Myocyte (in vitro differentiated cells): Measurements from ENCODE around the gene ABCA3. TPM values are rescaled to one million over a fixed set of nuclear protein-coding genes. Genes with fewer than 3 reads are reported as not detected.

Source experiments
- DNase-seq: peaks from one replicate; pipeline ENCODE4 v3.0.0-alpha.2; 2012; ENCODE audit warnings: low read depth
- microRNA counts: library from miRNA; unstranded; fragments of <30 nt; microRNA quantifications from one replicate; lab custom pipeline; 2016
- microRNA-seq: library from miRNA; unstranded; fragments of <30 nt; microRNA quantifications from one replicate; pipeline ENCODE4, GENCODE V29; 2016
- total RNA-seq: library from RNA; depleted of rRNA; stranded (reverse); fragments of >200 nt; gene quantifications from 2 replicates; pipeline ENCODE4 v1.2.3, GENCODE V29; 2014

ABCA3 gene
- total RNA-seq, 1 donor from 2014 or later = 7.0 TPM

DNA sequence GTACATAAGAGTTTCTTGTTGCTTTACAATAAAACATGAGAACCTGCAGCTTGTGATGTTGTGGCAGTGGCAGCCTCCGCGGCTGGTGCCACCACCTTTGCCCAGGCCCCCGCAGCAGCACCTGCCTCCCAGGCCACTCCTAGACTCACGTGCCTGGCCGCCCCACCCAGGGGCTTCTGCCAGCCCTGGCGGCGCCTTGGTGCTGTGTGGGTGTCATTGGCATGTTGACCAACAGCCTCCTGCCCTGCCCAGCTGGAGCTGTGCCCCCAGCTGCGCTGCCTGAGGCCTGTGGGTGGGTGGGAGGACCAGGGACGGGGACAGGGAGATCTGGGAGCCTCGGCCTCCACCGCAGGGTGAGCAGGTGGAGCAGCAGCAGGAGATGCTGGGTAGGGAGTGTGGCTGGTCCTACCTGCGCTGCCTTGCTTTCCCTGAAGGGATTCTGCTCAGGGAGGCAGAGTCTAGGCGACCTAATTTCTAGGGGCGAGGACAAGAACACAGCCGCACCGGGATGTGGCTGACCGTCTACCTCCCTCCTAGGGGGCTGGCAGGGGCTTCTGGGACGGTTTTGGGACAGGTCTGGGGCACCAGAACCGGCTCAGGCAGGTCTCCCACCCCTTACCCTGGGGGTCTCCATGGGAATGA, 104.7 kb downstream of the ABCA3 start:
- no peak for DNase-seq

DNA sequence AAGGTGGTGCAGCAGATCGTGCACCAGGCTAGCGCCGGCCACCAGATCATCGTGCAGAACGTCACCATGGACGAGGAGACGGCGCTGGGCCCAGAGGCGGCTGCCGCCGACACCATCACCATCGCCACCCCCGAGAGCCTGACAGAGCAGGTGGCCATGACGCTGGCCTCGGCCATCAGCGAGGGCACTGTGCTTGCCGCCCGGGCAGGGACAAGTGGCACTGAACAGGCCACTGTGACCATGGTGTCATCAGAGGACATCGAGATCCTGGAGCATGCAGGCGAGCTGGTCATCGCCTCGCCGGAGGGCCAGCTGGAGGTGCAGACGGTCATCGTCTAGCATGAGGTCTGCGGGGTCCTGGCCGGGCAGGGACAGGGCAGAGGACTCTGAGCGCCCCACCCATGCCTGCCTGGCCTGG, 105.3 kb downstream of the ABCA3 start:
- DNase-seq = no peak

- DNase-seq = no peak
Observed at GRCh38 chr16:2234813-2235170, 105.7 kb downstream of the ABCA3 start.

- no peak for DNase-seq
Observed at GRCh38 chr16:2233872-2234812, 106.4 kb downstream of the ABCA3 start.

- DNase-seq = no peak
Observed at GRCh38 chr16:2233046-2233775, 107.3 kb downstream of the ABCA3 start.

GRCh38 chr16:2232094-2232990, 108.2 kb downstream of the ABCA3 start:
- DNase-seq = no peak

DNA sequence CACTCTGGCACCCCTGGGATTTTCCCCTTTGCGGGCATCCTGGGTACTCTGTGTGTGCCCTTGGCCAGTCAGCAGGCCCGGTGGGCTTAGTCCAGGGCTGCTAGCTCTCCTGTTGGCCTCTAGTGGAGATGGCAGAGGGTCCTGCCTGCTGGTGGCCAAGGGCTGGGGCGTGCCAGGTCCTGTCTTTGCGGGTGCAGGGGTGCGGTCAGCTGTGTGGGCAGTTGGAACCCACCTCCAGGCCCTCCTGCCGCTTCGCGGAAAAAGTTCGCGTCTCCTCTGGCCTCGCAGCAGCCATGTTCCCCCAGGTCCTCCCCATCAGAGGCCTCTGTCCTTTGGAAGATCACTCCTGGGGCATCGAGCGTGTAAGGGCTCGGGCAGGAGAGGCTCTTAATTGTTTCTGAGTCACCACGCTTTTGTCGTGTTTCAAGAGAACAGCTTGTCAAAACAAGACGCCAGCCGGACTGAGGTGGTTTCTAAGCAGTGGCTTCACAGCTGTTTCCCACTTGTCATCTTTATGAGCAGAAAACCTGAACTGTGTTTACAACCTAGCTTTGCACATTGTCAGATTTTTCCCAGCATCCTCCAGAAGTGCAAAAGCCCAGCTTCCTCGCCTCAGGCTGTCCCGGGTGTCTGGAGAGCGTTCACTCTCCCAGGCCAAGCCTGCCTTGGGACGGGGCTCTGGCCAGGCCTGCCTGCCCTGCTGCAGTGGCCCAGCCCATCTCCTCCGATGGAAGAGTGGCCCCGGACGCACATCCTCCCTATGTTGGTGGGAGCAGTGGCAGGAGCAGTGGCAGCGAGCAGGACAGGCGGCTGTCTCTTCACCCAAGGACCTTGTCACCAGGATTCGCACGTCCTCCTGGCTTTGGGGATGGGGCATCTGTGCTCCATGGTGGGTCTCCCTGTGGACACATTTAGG, 109.3 kb downstream of the ABCA3 start:
- DNase-seq = peak; percentile 94

- no peak for DNase-seq
Observed at GRCh38 chr16:2230376-2230775, 110.2 kb downstream of the ABCA3 start.

DNA sequence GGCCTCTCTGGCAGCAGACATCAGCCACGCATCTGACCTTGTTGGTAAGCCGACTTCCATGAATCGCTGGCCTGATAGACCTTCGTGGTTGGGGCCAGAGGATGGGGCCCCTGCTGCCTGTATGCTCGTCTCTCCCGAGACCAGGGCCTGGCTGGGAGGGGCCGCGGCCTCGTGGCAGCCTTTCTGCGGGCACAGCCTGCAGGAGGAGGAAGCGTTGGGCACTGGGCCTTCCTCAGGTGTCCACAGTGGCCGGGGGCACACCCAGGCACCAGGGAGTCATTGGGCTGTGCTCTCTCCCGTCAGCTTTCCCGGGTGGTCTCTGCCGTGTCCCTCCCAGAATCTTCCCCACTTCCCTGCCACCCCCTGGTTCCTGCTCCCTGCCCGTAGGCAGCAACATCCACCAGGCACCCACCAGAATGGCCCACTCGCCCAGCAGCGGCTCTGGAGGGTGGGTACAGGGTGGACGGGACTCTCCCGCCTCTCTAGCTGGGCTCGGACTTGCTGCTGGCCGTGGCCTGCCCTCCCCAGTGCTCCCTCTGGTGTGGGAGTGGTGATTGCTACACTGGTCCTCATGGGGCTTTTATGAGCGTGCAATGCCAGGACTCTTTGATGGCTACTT, 110.8 kb downstream of the ABCA3 start:
- DNase-seq = no peak

DNA sequence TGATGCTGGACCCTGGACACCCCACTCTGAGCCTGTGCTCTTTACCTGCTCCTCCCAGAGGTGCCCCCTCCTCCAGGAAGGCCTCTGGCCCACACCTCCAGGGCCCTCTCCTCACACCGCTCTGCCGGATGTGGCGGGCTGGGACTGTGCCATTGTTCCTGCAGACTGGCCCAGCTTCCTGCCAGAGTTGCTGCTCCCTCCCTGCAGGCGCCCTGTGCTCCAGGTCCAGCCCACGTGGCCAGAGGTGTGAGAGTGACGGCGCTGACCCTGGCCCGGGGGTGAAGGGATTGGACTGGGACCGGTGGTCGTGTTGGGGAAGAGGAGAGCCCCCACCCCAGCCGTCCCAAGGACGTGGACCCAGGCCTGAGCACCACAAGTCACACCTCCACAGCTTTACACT, 111.4 kb downstream of the ABCA3 start:
- no peak for DNase-seq

GRCh38 chr16:2228161-2228824, 112.2 kb downstream of the ABCA3 start:
- no peak for DNase-seq

- no peak for DNase-seq
Observed at GRCh38 chr16:2226918-2227317, 113.6 kb downstream of the ABCA3 start.

DNA sequence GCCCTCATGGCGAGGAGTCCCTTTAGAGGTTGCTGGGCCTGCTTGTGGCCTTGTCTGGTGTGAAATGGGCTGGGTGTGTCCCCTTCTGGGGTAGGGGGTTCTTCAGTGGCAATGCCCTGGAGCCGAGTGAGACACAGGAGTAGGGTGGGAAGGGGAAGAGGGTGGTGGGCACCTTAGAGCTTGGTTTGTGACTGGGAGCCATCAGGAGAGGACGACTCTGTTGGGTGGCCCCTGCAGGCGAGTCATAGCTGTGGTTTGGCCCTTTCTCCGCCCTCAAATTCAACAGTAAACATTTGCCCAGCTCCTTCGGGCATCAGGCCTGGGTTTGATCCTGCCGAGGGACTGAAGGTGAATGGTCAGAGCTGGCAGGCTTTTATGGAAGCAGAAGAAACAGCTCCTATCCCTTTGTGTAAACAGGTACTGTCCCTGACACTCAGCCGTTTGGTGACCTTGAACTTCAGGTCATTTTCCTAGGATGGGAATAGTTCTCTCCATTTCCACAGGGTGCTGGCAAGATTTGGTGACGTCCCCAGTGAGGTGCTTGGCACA, 114.2 kb downstream of the ABCA3 start:
- DNase-seq = peak; percentile 53

MicroRNAs encoded within 50 kb of the gene (microRNA counts, 767-probe panel; counts per million panel counts)
- microRNA hsa-miR-940 (lab: Ali Mortazavi, UCI) = not detected

Small RNA genes lying within 50 kb of the gene (microRNA-seq; reads per million reads assigned to microRNA genes)
- gene MIR3677 (0.81 reads per million), gene MIR4717 (not detected)

Other genes starting within 250 kb of the ABCA3 start
- gene PKD1, start 204.8 kb downstream of the ABCA3 start, total RNA-seq = 180 and 198 TPM in 2 replicates
- gene RAB26, start 192.1 kb downstream of the ABCA3 start, total RNA-seq = 0.91 and 1.9 TPM in 2 replicates
- 95.8 and 120 TPM in 2 replicates for gene TRAF7, start 184.9 kb downstream of the ABCA3 start, total RNA-seq
- 1.0 and 1.4 TPM in 2 replicates for gene CASKIN1, start 144.1 kb downstream of the ABCA3 start, total RNA-seq
- gene MLST8, start 135.3 kb downstream of the ABCA3 start, total RNA-seq = 30.3 and 46.9 TPM in 2 replicates
- gene BRICD5, start 129.9 kb downstream of the ABCA3 start, total RNA-seq = 4.3 and 7.2 TPM in 2 replicates
- 47.8 and 49.0 TPM in 2 replicates for gene PGP, start 125.9 kb downstream of the ABCA3 start, total RNA-seq
- gene E4F1, start 117.1 kb downstream of the ABCA3 start, total RNA-seq = 33.6 and 35.3 TPM in 2 replicates
- gene DNASE1L2, start 104.3 kb downstream of the ABCA3 start, total RNA-seq = 2.2 and 2.4 TPM in 2 replicates
- gene ECI1, start 89.1 kb downstream of the ABCA3 start, total RNA-seq = 39.6 and 46.4 TPM in 2 replicates
- gene RNPS1, start 72.6 kb downstream of the ABCA3 start, total RNA-seq = 109 and 136 TPM in 2 replicates
- 3.1 and 3.2 TPM in 2 replicates for gene CCNF, start 88.7 kb upstream of the ABCA3 start, total RNA-seq
- gene TEDC2, start 119.4 kb upstream of the ABCA3 start, total RNA-seq = 5.7 and 10.4 TPM in 2 replicates
- gene NTN3, start 130.6 kb upstream of the ABCA3 start, total RNA-seq = 0.10 TPM in 1 of 2 replicates, not detected in the other
- gene TBC1D24, start 134.4 kb upstream of the ABCA3 start, total RNA-seq = 27.6 and 46.3 TPM in 2 replicates
- gene ATP6V0C, start 173.2 kb upstream of the ABCA3 start, total RNA-seq = 50.9 and 59.2 TPM in 2 replicates
- 39.7 and 47.1 TPM in 2 replicates for gene AMDHD2, start 179.6 kb upstream of the ABCA3 start, total RNA-seq
- gene CEMP1, start 190.7 kb upstream of the ABCA3 start, total RNA-seq = 0.32 TPM in 1 of 2 replicates, not detected in the other
- 22.4 and 22.6 TPM in 2 replicates for gene PDPK1, start 197.3 kb upstream of the ABCA3 start, total RNA-seq